Measurements from ENCODE around the gene PCDHGA9.

DNA sequence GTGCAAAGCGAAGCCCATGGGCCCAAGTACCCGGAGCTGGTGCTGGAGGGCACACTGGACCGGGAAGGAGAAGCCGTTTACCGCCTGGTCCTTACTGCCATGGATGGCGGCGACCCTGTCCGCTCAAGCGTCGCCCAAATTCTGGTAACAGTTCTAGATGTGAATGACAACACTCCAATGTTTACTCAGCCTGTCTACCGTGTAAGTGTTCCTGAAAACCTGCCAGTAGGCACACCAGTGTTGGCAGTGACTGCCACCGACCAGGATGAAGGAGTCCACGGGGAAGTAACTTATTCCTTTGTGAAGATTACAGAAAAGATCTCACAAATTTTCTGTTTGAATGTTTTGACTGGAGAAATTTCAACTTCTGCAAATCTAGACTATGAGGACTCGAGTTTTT, 28.0 kb upstream of the PCDHGA9 start:
- TF ChIP-seq, protein P1, sequence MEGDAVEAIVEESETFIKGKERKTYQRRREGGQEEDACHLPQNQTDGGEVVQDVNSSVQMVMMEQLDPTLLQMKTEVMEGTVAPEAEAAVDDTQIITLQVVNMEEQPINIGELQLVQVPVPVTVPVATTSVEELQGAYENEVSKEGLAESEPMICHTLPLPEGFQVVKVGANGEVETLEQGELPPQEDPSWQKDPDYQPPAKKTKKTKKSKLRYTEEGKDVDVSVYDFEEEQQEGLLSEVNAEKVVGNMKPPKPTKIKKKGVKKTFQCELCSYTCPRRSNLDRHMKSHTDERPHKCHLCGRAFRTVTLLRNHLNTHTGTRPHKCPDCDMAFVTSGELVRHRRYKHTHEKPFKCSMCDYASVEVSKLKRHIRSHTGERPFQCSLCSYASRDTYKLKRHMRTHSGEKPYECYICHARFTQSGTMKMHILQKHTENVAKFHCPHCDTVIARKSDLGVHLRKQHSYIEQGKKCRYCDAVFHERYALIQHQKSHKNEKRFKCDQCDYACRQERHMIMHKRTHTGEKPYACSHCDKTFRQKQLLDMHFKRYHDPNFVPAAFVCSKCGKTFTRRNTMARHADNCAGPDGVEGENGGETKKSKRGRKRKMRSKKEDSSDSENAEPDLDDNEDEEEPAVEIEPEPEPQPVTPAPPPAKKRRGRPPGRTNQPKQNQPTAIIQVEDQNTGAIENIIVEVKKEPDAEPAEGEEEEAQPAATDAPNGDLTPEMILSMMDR (conservative IDR thresholded peaks at IDR 0.05 in 1 of 2, IDR thresholded peaks at IDR 0.05 in 1 of 2; ENCODE audit: low read depth in 1 of 2, low read length in 2 of 2) = no peak
- TF ChIP-seq EZH2 (IDR thresholded peaks at IDR 0.05; ENCODE audit: low read length, missing control alignments) = no peak

All from fibroblast of lung (primary cell).